ENCODE measurements around the gene GFM1.
A peak's percentile ranks its signal among the peaks of the same experiment; 100 is the strongest.

GFM1 gene

DNA sequence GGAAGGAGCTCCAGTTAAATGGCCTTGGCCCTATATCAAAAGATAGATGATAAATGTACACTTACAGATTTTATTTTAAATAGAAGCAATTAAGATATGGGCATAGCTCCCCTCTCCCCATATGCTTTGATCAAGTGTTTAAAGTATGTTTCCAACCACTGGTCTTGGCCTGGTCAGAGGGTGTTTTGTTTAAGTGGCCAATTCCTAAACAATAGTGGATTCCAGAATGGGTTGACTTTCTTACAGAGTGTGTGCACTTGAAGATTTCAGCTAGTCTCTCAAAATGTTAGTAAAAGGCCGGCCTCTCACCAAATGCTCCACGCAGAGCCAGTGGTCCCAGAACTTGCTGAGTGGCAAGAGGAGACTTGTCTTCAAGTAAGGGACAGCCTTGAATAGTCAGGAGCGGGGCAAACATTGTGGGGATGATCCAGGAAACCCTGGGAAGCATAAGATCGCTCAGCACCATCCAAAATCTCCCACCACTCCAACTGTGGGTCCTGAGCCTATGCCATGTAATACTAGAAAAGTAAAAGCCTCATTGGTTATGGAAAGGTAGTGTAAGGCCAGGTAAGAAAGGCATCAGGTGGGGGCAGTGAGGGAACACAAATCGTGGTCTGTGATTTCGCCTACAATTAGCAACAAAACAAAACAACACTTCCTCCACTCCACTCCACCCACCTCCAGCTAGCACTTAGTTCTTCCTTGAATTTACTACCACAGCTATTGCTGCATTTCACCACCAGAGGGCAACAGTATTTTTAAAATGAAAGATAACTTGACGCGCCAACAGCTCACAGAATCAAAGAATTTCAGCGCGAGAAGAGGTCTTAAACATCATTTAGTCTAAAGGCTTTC, 83.1 kb downstream of the GFM1 start:
- peak; percentile 72 for DNase-seq (ENCODE audit: low spot score)

DNA sequence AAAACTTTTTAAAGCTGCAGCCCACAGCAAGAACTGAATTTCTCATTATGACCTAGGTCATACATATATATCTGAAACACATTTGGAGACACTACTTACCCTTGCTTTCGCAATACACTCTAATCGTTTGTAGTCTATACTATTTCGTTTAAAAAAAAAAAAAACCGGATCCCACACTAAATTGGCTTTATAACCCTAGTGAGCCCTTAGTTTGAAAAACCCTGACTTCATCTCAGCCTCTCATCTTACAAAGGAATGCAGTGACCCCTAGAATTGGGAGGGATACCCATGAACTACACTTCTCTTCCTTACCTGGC, 83.7 kb downstream of the GFM1 start:
- DNase-seq (ENCODE audit: low spot score), result no peak

DNA sequence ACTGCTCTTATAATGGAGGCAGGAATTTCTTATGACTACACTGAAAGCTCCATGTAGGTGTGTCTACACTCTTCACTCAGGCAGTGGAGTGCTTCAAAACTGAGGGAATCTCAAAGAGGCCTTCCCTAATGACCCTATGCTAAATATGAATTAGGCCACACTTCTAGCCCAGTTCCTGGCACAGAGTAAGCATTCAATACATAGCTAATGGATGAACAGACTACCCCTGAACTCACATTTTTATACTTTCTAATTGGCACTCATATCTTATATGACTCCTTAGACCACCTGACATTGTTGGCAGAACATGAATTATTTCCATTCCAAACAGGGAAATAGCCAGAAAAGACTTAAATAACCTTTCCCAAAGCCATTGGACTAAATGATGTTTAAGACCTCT, 84.5 kb downstream of the GFM1 start:
- no peak for DNase-seq (ENCODE audit: low spot score)

DNA sequence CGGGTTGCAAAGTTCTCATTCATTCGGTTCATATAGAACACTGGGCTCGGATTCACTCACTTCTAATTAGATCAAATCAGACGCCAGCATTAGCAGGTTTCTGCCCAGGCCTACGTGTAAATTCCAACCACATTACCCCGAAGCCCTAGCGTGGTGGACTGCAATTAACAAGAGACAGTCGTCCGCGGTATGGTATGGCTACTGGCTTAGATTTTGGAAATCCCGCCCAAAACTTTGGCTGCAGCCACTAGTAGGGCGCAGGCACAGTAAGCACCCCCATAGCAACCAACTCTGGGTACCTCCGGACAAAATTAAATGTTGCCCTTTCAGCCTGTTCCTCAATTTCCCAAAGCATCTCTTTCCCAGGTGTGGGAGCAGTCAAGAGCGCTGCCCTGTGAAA, 87.2 kb downstream of the GFM1 start:
- no peak for DNase-seq (ENCODE audit: low spot score)

DNA sequence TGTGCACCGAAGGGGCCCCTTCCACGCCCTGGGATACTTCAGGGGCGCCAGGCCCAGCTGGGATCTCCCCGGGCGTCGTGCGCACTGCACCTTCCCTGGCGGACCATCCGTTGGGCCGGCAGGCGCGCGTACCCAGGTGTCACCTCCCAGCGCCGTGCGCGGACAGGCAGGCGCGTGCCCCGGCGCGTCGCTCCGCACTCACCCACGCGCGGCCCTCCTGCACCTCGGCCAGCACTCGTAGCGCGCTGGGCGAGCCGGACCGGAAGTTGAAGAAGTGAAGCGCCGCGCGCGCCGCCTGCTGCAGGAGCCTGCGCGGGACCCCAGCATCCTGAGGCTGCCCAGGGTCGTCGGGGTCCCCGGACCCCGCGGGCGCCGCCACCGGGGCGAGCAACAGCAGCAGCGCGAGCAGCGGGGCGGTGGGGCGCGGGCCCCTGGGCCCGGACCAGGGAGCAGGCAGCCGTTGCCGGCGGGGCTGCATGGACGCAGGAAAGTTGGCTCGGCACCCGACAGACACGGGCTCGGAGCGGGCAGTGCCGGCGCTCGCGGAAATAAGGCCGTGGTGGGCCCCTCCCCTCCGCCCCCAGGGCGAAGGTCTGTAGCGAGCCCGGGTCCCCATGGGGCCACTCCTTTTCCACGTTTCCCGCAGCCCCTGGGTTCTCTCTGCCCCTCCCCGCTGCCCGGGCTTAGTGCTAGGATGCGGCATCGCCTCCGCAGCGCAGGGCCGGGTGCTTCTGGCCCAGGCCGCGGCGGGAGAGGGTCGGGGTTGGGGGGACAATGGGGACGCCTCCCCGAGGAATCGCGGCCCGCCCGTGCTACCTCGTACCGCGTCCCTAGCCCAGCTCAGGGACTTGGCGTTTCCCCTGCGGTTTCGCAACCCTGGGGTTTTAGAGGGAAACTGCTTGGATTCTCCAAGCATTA, 87.9 kb downstream of the GFM1 start, which contains the start of gene RARRES1:
Gene RARRES1 (minus strand): TSS at position 520 of the 918 bp plus-strand sequence. CDS start 42 bp downstream, at position 478.
- DNase-seq (ENCODE audit: low spot score), result peak; percentile 55

DNA sequence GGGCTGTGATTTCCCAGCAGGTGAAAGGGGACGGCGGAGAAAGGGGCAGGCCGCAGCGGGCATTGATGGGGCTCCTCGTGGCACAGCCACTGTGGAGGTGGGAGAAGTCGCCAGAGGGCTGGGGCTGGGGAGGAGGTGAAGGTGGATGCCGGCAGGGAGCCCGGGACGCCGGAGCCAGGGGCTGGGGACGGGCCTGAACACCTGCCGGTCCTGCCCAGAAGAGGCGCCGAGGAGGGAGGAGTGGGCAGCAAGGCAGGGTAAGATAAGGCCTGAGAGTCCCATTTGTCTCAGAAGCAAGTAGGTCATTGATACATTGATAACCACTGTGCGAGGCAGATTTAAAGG, 88.5 kb downstream of the GFM1 start:
- no peak for DNase-seq (ENCODE audit: low spot score)

DNA sequence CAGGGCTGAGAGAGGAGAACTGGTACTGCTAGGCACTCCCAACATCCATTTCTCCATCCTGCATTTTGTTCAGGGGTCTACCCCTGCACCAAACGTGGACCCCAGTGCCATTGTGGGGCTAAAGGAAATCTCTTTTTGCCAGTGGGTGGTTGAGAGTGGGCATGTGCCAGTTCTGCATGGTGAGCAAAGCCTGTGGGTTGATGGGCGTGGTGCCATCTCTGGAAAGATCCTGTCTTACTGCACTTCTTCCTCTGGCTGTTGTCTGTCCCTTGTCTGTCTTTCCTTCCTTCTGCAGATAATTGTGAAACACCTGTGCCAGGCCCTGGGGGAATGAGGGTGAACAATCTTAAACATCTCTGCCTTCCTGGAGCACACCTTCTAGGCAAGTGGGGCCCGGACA, 89.3 kb downstream of the GFM1 start:
- DNase-seq (ENCODE audit: low spot score), result no peak

DNA sequence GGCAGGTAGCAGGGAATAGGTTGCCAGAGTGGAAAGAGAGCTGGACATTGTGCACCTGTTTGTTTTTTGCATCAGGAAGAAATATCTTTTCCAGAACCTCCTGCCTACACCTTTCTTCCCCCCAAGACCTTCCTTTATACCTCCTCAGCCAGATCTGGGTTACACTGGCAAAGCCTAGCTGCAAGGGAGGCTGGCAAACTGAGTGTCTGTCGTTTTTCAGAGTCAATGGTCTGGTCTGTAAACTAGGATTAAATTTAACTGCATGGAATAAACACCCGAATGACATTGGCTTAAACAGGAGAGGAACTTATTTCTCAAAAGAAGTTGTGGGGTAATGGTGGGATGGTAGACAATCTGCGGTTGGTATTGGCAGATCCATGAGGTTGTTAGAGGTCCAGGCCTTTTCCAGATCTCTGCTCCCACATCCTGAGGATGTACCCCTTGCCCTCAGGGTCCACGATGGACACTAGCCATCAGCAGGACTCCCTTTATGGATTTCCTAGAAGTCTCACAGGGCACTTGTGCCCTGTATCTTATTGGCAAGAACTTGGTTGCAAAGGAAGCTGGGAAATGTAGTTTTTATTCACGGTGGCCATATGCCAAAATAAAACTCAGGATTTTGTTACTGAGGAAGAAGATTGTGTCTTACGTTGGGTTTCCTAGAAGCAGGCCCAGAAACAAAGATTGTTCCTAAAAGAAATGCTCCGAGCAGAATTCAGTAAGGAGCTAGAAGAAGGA, 91.1 kb downstream of the GFM1 start:
- no peak for DNase-seq (ENCODE audit: low spot score)

DNA sequence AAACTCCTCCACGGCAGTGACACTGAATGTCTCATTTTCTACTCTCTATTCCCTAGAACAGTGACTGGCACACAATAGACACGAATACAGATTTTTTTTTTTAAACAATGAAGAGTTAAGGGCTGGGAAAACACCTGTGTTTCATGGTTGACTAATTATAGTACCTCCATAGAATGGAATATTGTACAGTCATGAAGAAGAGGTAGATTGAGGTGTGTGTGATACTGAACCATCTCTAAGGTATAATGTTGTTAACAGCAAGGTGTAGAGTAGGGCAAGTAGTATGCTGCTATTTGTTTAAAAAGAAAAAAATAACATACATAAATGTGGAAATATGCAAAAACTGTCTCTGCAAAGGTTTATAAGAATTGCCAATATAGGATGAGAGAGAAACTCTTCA, 93.1 kb downstream of the GFM1 start:
- DNase-seq (ENCODE audit: low spot score), result no peak

DNA sequence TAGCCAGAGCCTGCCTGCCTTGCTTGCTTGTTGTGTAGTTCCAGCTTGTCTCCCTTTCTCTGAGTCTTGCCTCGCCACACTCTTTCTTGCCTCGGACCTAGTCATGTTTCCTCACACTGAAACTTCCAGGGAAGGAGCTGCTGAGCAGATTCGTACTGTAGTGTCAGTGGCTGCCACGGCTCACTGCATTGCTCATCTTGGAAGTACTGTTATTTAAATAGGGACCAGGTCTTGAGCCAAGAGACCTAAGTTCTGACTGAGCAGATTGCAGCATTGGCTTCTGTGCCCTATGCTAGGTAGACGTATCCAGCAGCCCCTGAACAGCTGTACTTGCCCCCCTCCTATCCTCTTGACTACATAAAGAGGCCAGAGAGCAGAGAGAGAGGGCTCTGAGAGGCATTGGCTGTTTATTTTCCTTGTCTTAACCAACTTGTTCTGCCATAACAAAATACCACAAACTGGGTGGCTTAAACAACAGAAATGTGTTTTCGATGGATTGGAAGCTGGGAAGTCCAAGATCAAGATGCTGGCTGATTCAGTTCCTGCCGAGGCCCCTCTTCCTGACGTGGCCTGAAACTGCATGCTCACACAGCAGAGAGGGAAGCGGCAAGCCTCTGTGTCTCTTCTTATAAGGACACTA, 93.8 kb downstream of the GFM1 start:
- no peak for DNase-seq (ENCODE audit: low spot score)

DNA sequence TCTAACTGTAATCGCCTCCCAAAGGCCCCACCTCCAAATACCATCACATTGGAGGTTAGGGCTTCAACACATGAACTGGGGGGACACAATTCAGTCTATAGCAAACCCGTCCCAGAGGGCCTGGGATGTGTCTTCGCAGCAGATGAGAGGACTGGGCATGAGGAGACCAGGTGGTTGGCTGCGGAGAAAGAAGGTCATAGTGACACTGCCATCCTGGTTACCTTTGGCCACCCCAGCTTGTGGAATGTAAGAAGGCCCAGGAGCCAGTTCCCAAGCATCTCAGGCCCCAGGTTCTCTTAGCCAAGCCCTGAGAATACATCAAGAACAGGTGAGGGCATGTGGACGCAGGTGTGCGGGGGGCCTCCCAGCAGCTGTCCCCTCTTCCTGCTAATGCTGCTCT, 94.3 kb downstream of the GFM1 start:
- DNase-seq (ENCODE audit: low spot score), result no peak

DNA sequence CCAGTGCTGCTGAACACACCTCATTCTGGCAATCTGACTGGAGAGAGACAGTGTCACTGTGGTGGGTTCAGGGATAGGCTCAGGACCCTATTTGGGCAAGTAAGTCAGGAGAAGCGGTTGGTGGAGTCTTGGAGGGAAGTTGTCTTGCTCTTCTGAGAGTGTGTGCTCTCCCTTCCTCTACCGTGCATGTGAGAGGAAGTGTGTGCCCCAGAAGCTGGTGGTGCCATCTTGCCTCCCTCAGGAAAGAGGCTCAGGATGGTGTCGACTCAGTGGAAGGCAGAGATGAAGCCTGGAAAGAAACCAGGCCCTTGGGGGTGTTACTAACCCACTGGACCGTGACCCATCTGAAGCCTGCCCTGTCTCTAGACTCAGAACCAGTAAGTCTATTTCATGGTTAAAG, 94.8 kb downstream of the GFM1 start:
- DNase-seq (ENCODE audit: low spot score), result no peak

DNA sequence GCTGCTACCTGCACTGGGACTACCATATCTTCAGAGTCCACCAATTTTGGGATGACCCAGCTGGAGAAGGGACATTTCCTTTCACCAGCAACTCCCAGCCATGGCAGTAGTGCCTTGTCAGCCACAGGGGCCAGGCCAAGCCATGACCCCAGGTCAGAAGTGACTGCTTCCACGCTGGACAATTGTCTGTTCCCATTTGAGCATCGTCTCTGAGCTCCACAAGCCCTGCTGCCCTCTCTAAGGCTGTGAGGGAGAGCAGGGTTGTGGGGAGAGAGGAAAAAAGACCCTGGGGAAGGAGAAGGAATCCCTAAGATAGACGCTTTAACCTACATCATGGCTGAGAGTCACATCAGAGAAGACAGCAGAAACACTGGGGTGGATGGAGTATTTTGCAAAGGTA, 95.3 kb downstream of the GFM1 start:
- DNase-seq (ENCODE audit: low spot score), result no peak
